ENCODE data around the gene HLA-DOA. TPM values are rescaled to one million over a fixed set of nuclear protein-coding genes. Genes with fewer than 3 reads are reported as not detected.

HLA-DOA gene
- total and polyA plus RNA-seq, 10 of the 15 experiments (the other 5 are each of a cell fraction or from before 2014, with no cell fraction given) = 8.8 to 108 (median 58.3) TPM

GRCh38 chr6:32983493-32983848 lies 25.9 kb downstream of the HLA-DOA start:
- H3K4me1 ChIP-seq (ENCODE audit: control insufficient read depth, insufficient read depth, low read length) = peaks cover 7% of the 10 kb centered on the region; the same call in 1 of the 2 replicates
- no peak overlapping the region for H2AFZ ChIP-seq (ENCODE audit: control insufficient read depth, low read depth, low read length)
- H3K27me3 ChIP-seq (replicated peaks in 1 of 2; ENCODE audit: control insufficient read depth in 2 of 2, insufficient read depth in 2 of 2, low read length in 1 of 2) = no peaks in the 10 kb centered on the region
- no peak overlapping the region for H3K4me2 ChIP-seq (ENCODE audit: control insufficient read depth, insufficient read depth)
- SMC1A ChIA-PET (ENCODE audit: uncharacterized antibody, unreplicated experiment) = interaction anchor here (1.2 to 9.4 kb wide), 30 partner anchors 10 to 569 kb away, joined by 3 to 195 read pairs (median 10); partner anchors contain the start of genes BRD2, HLA-DMA, HLA-DMB and TAP2
- no peak for TF ChIP-seq RELB (IDR thresholded peaks at IDR 0.05; ENCODE audit: low read depth)
- no peak for TF ChIP-seq ELK1 (IDR thresholded peaks at IDR 0.05; ENCODE audit: low read depth, low read length)
- CTCF ChIA-PET = interaction anchor here (0.6 to 9.2 kb wide), 24 partner anchors 12 to 265 kb away, joined by 3 to 367 read pairs (median 13); partner anchors contain the start of genes BRD2, HLA-DMA, HLA-DMB and HLA-DPB1
- DNase-seq (ENCODE audit: low read depth, low spot score) = no peak
- POLR2A ChIA-PET = interaction anchor here (1.7 to 4.8 kb wide), 7 partner anchors 9 to 97 kb away, joined by 6 to 42 read pairs (median 12); partner anchors contain the start of gene HLA-DMA
- H3K27ac ChIP-seq (ENCODE audit: control insufficient read depth, insufficient read depth) = no peak overlapping the region
- 50% methylated on average over 1 of the region's 1 CpG for WGBS (ENCODE audit: insufficient coverage, insufficient replicate concordance, low lambda C conversion rate, missing lambda C conversion rate)
- RAD21 ChIA-PET (ENCODE audit: unreplicated experiment) = interaction anchor here (1.5 to 9.0 kb wide), 14 partner anchors 10 to 144 kb away, joined by 4 to 135 read pairs (median 31); partner anchors contain the start of genes BRD2, HLA-DMA, HLA-DMB and TAP2
- H3K9me3 ChIP-seq (replicated peaks; ENCODE audit: control insufficient read depth, insufficient read depth, low read length) = no peaks in the 10 kb centered on the region
- intact Hi-C loops (cut with micrococcal nuclease; ENCODE audit: unreplicated experiment) = no loop called here
- no peak for FAIRE-seq
- peaks cover 15 to 22% of the 10 kb centered on the region in 2 experiments for H3K36me3 ChIP-seq (ENCODE audit: control insufficient read depth in 2 of 2, insufficient read depth in 2 of 2, low read length in 1 of 2)
- peaks cover 3% of the 10 kb centered on the region; the same call in 1 of the 2 replicates for H4K20me1 ChIP-seq (ENCODE audit: control insufficient read depth, insufficient read depth)
- no peak overlapping the region for H3K9ac ChIP-seq (ENCODE audit: control insufficient read depth, insufficient read depth, low read length)
- no TSS peak for BruUV-seq (replicated peaks)
- H3K4me3 ChIP-seq = no peak overlapping the region
- H3K79me2 ChIP-seq (ENCODE audit: control insufficient read depth, insufficient read depth, low read length) = peaks cover 5% of the 10 kb centered on the region
- in situ Hi-C loops (cut with MboI) = no loop called here
- ATAC-seq = peak; percentile 2; the same call in 2 of the 3 replicates
